Neural cell (in vitro differentiated cells): ENCODE measurements around the gene AGK.

ENCODE experiments used
- CTCF ChIP-seq: fragments of 450-650 bp; IDR thresholded peaks from 2 replicates; pipeline ENCODE4 v1.5.1; 2014; ENCODE audit warnings: antibody characterized with exemption, mild to moderate bottlenecking, moderate library complexity; ENCODE audit not compliant: poor library complexity, severe bottlenecking
- POLR2AphosphoS5 ChIP-seq: IDR thresholded peaks from 2 replicates; pipeline ENCODE4 v1.6.1; 2012
- REST ChIP-seq: IDR thresholded peaks from 2 replicates; pipeline ENCODE4 v1.6.1; 2012; ENCODE audit warnings: borderline replicate concordance

- no peak for TF ChIP-seq REST
- TF ChIP-seq CTCF = no peak
- TF ChIP-seq POLR2AphosphoS5 = no peak
These were observed 101.5 kb downstream of the AGK start for GRCh38 chr7:141652691-141653090.
